Upper lobe of left lung (tissue), 6 donors: ENCODE results near the gene KAZN. TPM values are rescaled to one million over a fixed set of nuclear protein-coding genes. Genes with fewer than 3 reads are reported as not detected.

ENCODE experiments used
- ATAC-seq, 2 donors: fragments of 200-7000 bp; cut with Tn5 transposase; one replicate each; pipeline ENCODE4 v1.9.1; 2022; ENCODE audit warnings: mild to moderate bottlenecking in 2 of 2, moderate library complexity in 2 of 2; ENCODE audit not compliant: low FRiP score in 2 of 2
- DNase-seq, 2 donors: peaks; one replicate each; pipeline ENCODE4 v3.0.0-alpha.2; 2019 to 2020
- H3K27ac ChIP-seq, 4 donors: fragments of 200-600 bp; sonication (generic); one replicate each; pipeline ENCODE4 v1.5.1; 2016 to 2019
- H3K27me3 ChIP-seq, 4 donors: fragments of 200-600 bp; sonication (generic); one replicate each; pipeline ENCODE4 v1.5.1; 2017 to 2019
- H3K36me3 ChIP-seq, 4 donors: fragments of 200-600 bp; sonication (generic); one replicate each; pipeline ENCODE4 v1.5.1; 2016 to 2019
- H3K4me1 ChIP-seq, 4 donors: fragments of 200-600 bp; sonication (generic); one replicate each; pipeline ENCODE4 v1.5.1; 2018 to 2019
- H3K4me3 ChIP-seq, 4 donors: fragments of 200-600 bp; sonication (generic); one replicate each; pipeline ENCODE4 v1.5.1; 2017 to 2019; ENCODE audit warnings: mild to moderate bottlenecking in 2 of 4, moderate library complexity in 1 of 4
- H3K9me3 ChIP-seq, 4 donors: fragments of 200-600 bp; sonication (generic); one replicate each; pipeline ENCODE4 v1.5.1; 2018 to 2019
- EP300 ChIP-seq, 4 donors: sonication (generic); formaldehyde crosslinking; IDR thresholded peaks; one replicate each; pipeline ENCODE4 v1.5.1; 2017; ENCODE audit warnings: antibody characterized with exemption in 4 of 4, control low read depth in 2 of 4
- POLR2A ChIP-seq, 4 donors: fragments of 450-650 bp; IDR thresholded peaks; one replicate each; pipeline ENCODE4 v1.5.1; 2016 to 2017; ENCODE audit warnings: antibody characterized with exemption in 4 of 4, mild to moderate bottlenecking in 2 of 4
- POLR2AphosphoS5 ChIP-seq, 2 donors: sonication (generic); formaldehyde crosslinking; IDR thresholded peaks; one replicate each; pipeline ENCODE4 v1.5.1; 2017; ENCODE audit warnings: antibody characterized with exemption in 2 of 2
- WGBS, 2 donors: methylation state at CpG; one replicate each; pipeline ENCODE4 v1.1.5; 2017 to 2018; 5-methylcytosine and 5-hydroxymethylcytosine counted together
- total RNA-seq, 6 donors: library from RNA; depleted of rRNA in 4 of 6; stranded (reverse); fragments of >200 nt in 4 of 6; gene quantifications; one replicate each; pipeline versions ENCODE4 v1.1.0 to v1.2.1, GENCODE V29; 2016 to 2021
- TF ChIP-seq, protein P1 (sequence below), 6 experiments: fragments of 450-650 bp in 4 of 6; fragments of 200-600 bp in 2 of 6; sonication (generic) in 2 of 6; IDR thresholded peaks; one replicate each; pipeline ENCODE4 v1.5.1; 2016 to 2019; ENCODE audit warnings: antibody characterized with exemption in 6 of 6
- donor health status: DM: no; HTN: no; CAD: no; lungs with moderate emphysema.
- donor health status: DM: no; HTN: yes; CAD: no; lungs with severe emphysema.

Gene KAZN
- total RNA-seq, 6 donors from 2014 or later = 11.5 to 30.0 (median 17.6) TPM

DNA sequence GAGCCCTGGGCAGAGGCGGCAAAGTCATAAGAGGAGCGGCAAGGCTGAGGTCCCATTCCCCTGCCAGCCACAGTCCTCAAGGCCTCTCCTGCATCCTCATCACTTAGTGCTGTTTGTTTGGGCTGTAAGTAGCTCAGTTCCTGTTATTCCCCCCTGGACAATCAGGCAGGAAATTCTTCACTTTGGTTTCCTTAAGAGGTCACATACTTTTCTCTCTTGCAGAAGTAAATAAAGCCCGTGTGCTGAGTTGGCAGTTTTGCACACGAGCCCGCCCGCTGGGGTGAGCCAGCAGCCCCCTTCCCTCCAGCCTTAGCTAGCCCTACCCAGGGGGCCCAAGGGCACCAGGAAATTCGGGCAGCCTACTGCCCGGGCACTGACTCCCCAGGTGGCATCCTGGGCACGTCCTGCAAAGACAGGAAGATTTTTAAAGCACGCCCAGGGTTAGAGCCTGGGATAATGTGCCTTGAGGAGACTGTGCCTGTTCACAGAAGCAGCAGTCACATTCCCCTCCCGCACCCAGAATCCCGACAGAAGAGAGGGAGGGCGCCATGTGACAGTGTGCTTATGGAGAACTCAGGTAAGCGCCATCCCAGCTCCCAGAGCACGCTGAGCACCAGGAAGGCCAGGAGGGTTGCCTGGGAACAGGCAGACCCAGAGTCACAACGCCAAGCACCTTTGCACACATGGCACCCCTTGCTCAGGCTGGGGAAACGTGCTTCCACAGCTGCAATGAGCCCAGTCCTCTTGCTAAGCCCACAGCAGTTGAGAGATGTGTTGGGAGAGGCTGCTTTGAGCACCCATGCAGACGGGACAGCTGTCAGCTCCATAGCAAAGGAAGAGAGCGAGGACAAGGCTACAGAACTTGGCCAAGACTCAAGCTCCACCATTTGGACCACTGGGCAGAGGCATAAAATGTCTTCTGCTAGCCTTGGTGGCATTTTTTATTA, 410.6 kb downstream of the KAZN start:
- Histone ChIP-seq H3K4me1 (peaks cover 24 to 44% (median 25%) of the 10 kb centered on the region in 4 donors), H3K27me3 (no peaks in the 10 kb centered on the region), H3K4me3 (no peak overlapping the region), H3K9me3 (no peaks in the 10 kb centered on the region), H3K27ac (peak overlapping the region; percentile 18 to 78 (median 53)), H3K36me3 (no peaks in the 10 kb centered on the region)
- DNase-seq (no peak), ATAC-seq (no peak)
- TF ChIP-seq POLR2AphosphoS5 (IDR thresholded peaks at IDR 0.05) = peak in 1 of 2 donors; percentile 11
- no peak for TF ChIP-seq EP300 (IDR thresholded peaks at IDR 0.05)
- TF ChIP-seq, protein P1, sequence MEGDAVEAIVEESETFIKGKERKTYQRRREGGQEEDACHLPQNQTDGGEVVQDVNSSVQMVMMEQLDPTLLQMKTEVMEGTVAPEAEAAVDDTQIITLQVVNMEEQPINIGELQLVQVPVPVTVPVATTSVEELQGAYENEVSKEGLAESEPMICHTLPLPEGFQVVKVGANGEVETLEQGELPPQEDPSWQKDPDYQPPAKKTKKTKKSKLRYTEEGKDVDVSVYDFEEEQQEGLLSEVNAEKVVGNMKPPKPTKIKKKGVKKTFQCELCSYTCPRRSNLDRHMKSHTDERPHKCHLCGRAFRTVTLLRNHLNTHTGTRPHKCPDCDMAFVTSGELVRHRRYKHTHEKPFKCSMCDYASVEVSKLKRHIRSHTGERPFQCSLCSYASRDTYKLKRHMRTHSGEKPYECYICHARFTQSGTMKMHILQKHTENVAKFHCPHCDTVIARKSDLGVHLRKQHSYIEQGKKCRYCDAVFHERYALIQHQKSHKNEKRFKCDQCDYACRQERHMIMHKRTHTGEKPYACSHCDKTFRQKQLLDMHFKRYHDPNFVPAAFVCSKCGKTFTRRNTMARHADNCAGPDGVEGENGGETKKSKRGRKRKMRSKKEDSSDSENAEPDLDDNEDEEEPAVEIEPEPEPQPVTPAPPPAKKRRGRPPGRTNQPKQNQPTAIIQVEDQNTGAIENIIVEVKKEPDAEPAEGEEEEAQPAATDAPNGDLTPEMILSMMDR (IDR thresholded peaks at IDR 0.05) = no peak
- WGBS, 2 donors = 46 to 50% methylated on average over 13 to 19 of the region's 19 CpGs

DNA sequence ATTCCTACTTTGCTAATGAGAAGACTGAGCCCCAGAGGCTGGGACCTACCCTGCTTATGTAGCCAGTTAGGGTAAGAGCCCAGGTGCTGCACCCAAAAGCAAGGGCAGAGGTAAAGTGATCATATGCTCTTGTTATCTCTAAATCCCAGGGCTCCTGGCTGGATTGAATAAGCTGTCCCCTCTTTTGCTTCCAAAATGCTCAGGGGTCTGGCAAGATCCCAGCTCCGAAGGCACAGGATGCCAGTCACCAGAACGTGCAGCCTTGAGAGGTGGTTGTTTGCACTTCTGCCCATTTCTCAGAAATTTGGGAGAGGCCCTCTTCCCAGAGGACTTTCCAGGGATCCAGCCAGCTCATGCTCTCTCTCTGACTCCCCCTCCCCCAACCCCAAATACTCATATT, 412.7 kb downstream of the KAZN start:
- Histone ChIP-seq H3K9me3 (no peaks in the 10 kb centered on the region), H3K4me1 (peaks cover 27 to 49% (median 38%) of the 10 kb centered on the region in 4 donors), H3K36me3 (no peaks in the 10 kb centered on the region), H3K4me3 (no peak overlapping the region), H3K27me3 (no peaks in the 10 kb centered on the region), H3K27ac (no peak overlapping the region)
- no peak for TF ChIP-seq POLR2AphosphoS5 (IDR thresholded peaks at IDR 0.05)
- no peak for TF ChIP-seq EP300 (IDR thresholded peaks at IDR 0.05)
- TF ChIP-seq POLR2A (IDR thresholded peaks at IDR 0.05) = no peak
- TF ChIP-seq, protein P1 (IDR thresholded peaks at IDR 0.05) = no peak
- 64 to 75% methylated on average over 2 of the region's 2 CpGs for WGBS, 2 donors
- ATAC-seq = no peak
- no peak for DNase-seq

DNA sequence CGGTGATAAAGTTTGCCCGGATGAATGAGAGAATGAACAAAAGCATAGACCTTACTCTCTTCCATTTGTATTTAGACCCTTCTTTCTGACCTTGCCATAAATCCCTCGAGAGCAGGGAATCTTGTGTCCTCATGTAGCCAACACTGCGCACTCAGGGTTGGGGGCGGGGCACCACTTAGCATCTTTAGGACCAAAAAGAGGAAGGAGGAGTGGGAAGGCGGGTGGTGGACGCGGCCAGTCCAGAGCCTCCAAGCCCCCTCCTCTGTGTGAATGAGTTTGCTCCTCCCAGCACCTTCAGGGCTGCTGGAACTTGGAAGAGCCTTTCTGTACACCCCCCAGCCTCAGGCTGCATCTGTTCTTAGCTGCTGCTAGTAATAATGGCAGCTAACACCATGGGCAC, 413.2 kb downstream of the KAZN start:
- 78 to 85% methylated on average over 8 of the region's 8 CpGs for WGBS, 2 donors

DNA sequence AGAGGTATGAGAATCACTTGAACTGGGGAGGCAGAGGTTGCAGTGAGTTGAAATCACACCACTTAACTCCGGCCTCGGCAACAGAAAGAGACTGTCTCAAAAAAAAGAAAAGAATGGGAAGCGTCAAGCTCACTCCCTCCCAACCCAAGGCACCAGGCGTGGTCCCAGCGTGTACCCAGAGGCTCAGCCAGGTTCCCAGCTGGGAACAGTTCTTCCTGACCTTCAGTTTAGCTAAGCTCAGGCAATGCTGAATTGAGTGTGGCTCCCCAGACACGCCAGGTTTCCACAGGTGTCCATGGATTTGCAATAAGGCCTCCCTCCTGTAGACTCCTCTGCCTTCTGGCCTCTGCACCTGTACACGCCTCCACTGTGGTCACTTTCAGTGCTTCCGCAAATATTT, 414.3 kb downstream of the KAZN start:
- no peaks in the 10 kb centered on the region for H3K27me3 ChIP-seq
- no peak overlapping the region for H3K27ac ChIP-seq
- TF ChIP-seq EP300 (IDR thresholded peaks at IDR 0.05) = no peak
- no peak for TF ChIP-seq POLR2AphosphoS5 (IDR thresholded peaks at IDR 0.05)
- no peak for TF ChIP-seq POLR2A (IDR thresholded peaks at IDR 0.05)
- TF ChIP-seq, protein P1 (IDR thresholded peaks at IDR 0.05) = no peak
- WGBS, 2 donors = 77 to 80% methylated on average over 8 of the region's 8 CpGs
- no peak overlapping the region for H3K4me3 ChIP-seq
- no peaks in the 10 kb centered on the region for H3K9me3 ChIP-seq
- H3K4me1 ChIP-seq = peaks cover 21 to 39% (median 32%) of the 10 kb centered on the region in 4 donors
- no peak for ATAC-seq
- H3K36me3 ChIP-seq = no peaks in the 10 kb centered on the region
- no peak for DNase-seq

More for the DNA sequence above, 413.2 kb downstream of the KAZN start:
- Histone ChIP-seq H3K4me3 (no peak overlapping the region), H3K27me3 (no peaks in the 10 kb centered on the region), H3K4me1 (peaks cover 30 to 47% (median 40%) of the 10 kb centered on the region in 4 donors), H3K27ac (no peak overlapping the region), H3K36me3 (no peaks in the 10 kb centered on the region), H3K9me3 (no peaks in the 10 kb centered on the region)
- ATAC-seq = no peak
- DNase-seq = no peak
- TF ChIP-seq POLR2A (IDR thresholded peaks at IDR 0.05) = no peak
- TF ChIP-seq POLR2AphosphoS5 (IDR thresholded peaks at IDR 0.05) = no peak
- no peak for TF ChIP-seq EP300 (IDR thresholded peaks at IDR 0.05)
- TF ChIP-seq, protein P1 (IDR thresholded peaks at IDR 0.05) = no peak
